T-cell (primary cell): ENCODE data around the gene UBL4B. TPM values are rescaled to one million over a fixed set of nuclear protein-coding genes. Genes with fewer than 3 reads are reported as not detected.
"Not testable (repeated sequence)": the region's sequence is repeated elsewhere in the genome, so short reads cannot be mapped to it uniquely, and the experiment has no call there.

Experiments used
- ATAC-seq, 4 experiments: fragments of 200-7000 bp in 3 of 4; fragments of 150-1000 bp in 1 of 4; cut with Tn5 transposase; replicated peaks in 1 of 4; 1 replicate in 3 of 4; 2 replicates in 1 of 4; pipeline ENCODE4 v1.10.0; 2021; ENCODE audit warnings: moderate library complexity in 3 of 4, mild to moderate bottlenecking in 2 of 4, moderate number of reproducible peaks in 1 of 4
- CTCF ChIA-PET, 2 donors: fragments of 300-600 bp; sonication (Branson Sonifier 250); formaldehyde crosslinking; loops; one replicate each; lab custom pipeline; 2022; ENCODE audit warnings: antibody characterized with exemption in 2 of 2; lab: Charles Lee
- POLR2A ChIA-PET, 2 donors: fragments of 300-600 bp; sonication (Branson Sonifier 250); formaldehyde crosslinking; loops; one replicate each; lab custom pipeline; 2022; ENCODE audit warnings: antibody characterized with exemption in 2 of 2; lab: Charles Lee
- DNase-seq, 35 experiments: peaks; one replicate each; pipeline versions ENCODE4 v3.0.0 to v3.0.0-alpha.2; 2013 to 2023
- H3K27ac ChIP-seq: one replicate; pipeline ENCODE4 v1.5.1; 2013; ENCODE audit warnings: low read length
- H3K27me3 ChIP-seq, 2 experiments: replicated peaks in 1 of 2; 1 replicate in 1 of 2; 2 replicates in 1 of 2; pipeline versions ENCODE4 v1.6.1 to v1.7.0; 2013; ENCODE audit warnings: low read length in 1 of 2, mixed read lengths in 1 of 2; ENCODE audit not compliant: control insufficient read depth in 2 of 2, insufficient read depth in 2 of 2; ENCODE audit errors: extremely low read depth in 1 of 2
- H3K36me3 ChIP-seq, 2 donors: 1 replicate in 1 of 2; 2 replicates in 1 of 2; pipeline versions ENCODE4 v1.6.1 to v1.7.0; 2013; ENCODE audit warnings: low read length in 1 of 2; ENCODE audit not compliant: control insufficient read depth in 2 of 2, insufficient read depth in 1 of 2; ENCODE audit errors: extremely low read depth in 1 of 2
- H3K4me1 ChIP-seq, 2 experiments: 1 replicate in 1 of 2; 2 replicates in 1 of 2; pipeline versions ENCODE4 v1.6.1 to v1.7.0; 2013; ENCODE audit warnings: low read length in 2 of 2, mixed read lengths in 1 of 2; ENCODE audit not compliant: insufficient read depth in 2 of 2, control insufficient read depth in 1 of 2; ENCODE audit errors: extremely low read depth in 1 of 2
- H3K4me3 ChIP-seq, 2 donors: 1 replicate in 1 of 2; 2 replicates in 1 of 2; pipeline versions ENCODE4 v1.5.1 to v1.7.0; 2013; ENCODE audit warnings: mild to moderate bottlenecking in 2 of 2, low read length in 1 of 2, moderate library complexity in 1 of 2; ENCODE audit not compliant: control insufficient read depth in 1 of 2; ENCODE audit errors: extremely low read depth in 1 of 2
- H3K9me3 ChIP-seq: 2 replicates; pipeline ENCODE4 v1.7.0; 2013
- H3K27ac Mint-ChIP-seq, 2 donors: one replicate each; pipeline ENCODE4 v1.8.0; 2020 to 2021; ENCODE audit warnings: mild to moderate bottlenecking in 2 of 2, mixed read lengths in 2 of 2
- H3K27me3 Mint-ChIP-seq, 2 donors: one replicate each; pipeline ENCODE4 v1.8.0; 2021 to 2022; ENCODE audit warnings: mixed read lengths in 2 of 2
- H3K36me3 Mint-ChIP-seq: one replicate; pipeline ENCODE4 v1.8.0; 2021; ENCODE audit warnings: mixed read lengths
- H3K4me1 Mint-ChIP-seq, 3 donors: one replicate each; pipeline ENCODE4 v1.8.0; 2020 to 2022; ENCODE audit warnings: mixed read lengths in 3 of 3, mild to moderate bottlenecking in 1 of 3
- H3K4me3 Mint-ChIP-seq, 3 donors: one replicate each; pipeline ENCODE4 v1.8.0; 2020 to 2022; ENCODE audit warnings: mild to moderate bottlenecking in 3 of 3, mixed read lengths in 3 of 3, moderate library complexity in 3 of 3
- H3K9me3 Mint-ChIP-seq, 3 donors: one replicate each; pipeline ENCODE4 v1.8.0; 2020 to 2022; ENCODE audit warnings: mixed read lengths in 3 of 3
- WGBS: methylation state at CpG from one replicate; pipeline ENCODE4 v1.1.5; 2013; ENCODE audit warnings: missing lambda C conversion rate; ENCODE audit not compliant: insufficient coverage; 5-methylcytosine and 5-hydroxymethylcytosine counted together
- total RNA-seq, 35 experiments: library from RNA in 6 of 35; stranded (reverse) in 6 of 35; fragments of 120-200 nt in 1 of 35; gene quantifications; one replicate each; pipeline versions ENCODE4 v1.2.1 to v1.2.4 and lab custom pipeline; 2013 to 2026

Gene UBL4B
- total RNA-seq, 5 donors from 2014 or later (not counting 1 experiment from before 2014, with no cell fraction given): not detected

DNA sequence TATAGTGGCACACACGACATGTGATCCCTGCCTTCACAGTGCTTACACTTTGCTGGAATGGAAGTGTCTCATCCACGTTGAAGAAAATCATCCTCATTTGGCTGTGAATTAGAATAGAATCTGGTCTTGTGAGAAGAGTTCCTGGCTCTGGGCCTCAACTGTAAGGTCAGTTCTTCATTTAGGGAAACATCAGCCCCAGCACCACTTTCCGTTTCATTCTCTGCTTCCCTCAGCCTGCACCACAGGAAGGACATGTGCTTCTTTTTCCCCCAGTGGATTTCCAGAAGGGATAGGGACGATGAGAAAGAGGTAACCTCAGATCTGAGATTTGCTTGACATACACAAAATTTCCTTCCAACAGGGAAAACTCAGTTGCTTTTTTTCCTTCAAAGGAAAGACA is 38.1 kb upstream of the UBL4B start:
- Mint-ChIP-seq H3K36me3 (no peaks in the 10 kb centered on the region), H3K27me3 (peaks cover 52 to 62% of the 10 kb centered on the region in 2 donors), H3K4me1 (peaks cover 5 to 12% (median 10%) of the 10 kb centered on the region in 3 donors), H3K9me3 (no peaks in the 10 kb centered on the region), H3K4me3 (no peak overlapping the region), H3K27ac (no peak overlapping the region)
- ChIA-PET POLR2A (no interaction called here), CTCF (no interaction called here)
- no peak overlapping the region for H3K27ac ChIP-seq
- ATAC-seq (no peak), DNase-seq (no peak)
- 64% methylated on average over 2 of the region's 4 CpGs for WGBS
- H3K4me3 ChIP-seq: no peak overlapping the region
- peaks cover 0 to 12% of the 10 kb centered on the region in 2 experiments for H3K4me1 ChIP-seq
- H3K9me3 ChIP-seq: no peaks in the 10 kb centered on the region
- H3K27me3 ChIP-seq: peaks cover 11 to 54% of the 10 kb centered on the region in 2 experiments
- no peaks in the 10 kb centered on the region for H3K36me3 ChIP-seq

DNA sequence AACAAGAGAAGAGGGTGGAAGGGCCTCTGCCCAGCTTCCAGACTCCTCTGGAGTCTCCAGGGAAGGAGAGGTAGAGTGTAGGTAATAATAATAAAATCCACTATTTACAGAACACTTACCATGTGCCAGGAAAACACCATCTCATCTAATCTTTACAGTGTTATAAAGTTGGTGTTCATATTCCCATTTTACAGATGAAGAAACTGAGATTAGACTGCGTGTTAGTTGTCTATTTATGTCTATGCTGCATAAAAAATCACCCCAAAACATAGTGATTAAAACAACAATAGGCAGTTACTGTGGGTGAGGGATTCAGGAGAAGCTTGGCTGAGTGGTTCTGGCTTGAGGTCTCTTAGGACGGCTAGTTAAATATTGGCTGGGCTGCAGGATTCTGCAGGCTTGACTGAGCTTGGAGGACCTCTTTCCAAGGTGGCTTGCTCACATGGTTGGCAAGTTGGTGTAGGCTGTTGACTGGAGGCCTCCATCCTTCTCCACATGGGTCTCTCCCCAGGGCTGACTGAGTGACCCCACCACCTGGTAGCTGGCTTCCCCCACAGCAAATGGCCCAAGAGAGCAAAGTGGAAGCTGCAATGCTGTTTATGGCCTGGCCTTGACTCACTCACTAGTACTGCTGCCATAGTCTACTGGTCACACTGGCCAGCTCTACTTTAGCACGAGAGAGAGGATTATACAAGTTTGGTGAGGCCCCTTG is 35.3 kb upstream of the UBL4B start:
- 100% methylated on average over 1 of the region's 3 CpGs for WGBS
- no peaks in the 10 kb centered on the region for H3K9me3 ChIP-seq

DNA sequence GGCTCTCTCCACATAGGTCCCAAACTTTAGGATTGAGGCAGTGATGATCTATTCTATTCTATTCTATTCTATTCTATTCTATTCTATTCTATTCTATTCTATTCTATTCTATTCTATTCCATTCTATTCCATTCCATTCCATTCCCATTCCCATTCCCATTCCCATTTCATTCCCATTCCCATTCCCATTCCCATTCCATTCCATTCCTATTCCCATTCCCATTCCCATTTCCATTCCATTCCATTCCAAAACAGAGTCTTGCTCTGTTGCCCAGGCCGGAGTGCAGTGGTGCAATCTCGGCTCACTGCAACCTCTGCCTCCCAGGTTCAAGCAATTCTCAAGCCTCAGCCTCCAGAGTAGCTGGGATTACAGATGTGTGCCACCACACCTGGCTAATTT is 32.2 kb upstream of the UBL4B start:
- Mint-ChIP-seq H3K4me1 (peaks cover 14 to 16% (median 14%) of the 10 kb centered on the region in 3 donors), H3K27me3 (peaks cover 62 to 70% of the 10 kb centered on the region in 2 donors)
- POLR2A ChIA-PET, DNase-seq, H3K9me3 ChIP-seq, ATAC-seq, H3K4me3 ChIP-seq, H3K9me3 Mint-ChIP-seq, H3K36me3 Mint-ChIP-seq, H3K27ac Mint-ChIP-seq, CTCF ChIA-PET, H3K27ac ChIP-seq, H3K4me3 Mint-ChIP-seq, H3K36me3 ChIP-seq: not testable (repeated sequence)
- peaks cover 2 to 18% of the 10 kb centered on the region in 2 experiments for H3K4me1 ChIP-seq
- 100% methylated on average over 1 of the region's 2 CpGs for WGBS
- H3K27me3 ChIP-seq: peaks cover 10 to 72% of the 10 kb centered on the region in 2 experiments

More for the DNA sequence above, 35.3 kb upstream of the UBL4B start:
- ChIA-PET POLR2A (no interaction called here), CTCF (interaction anchor here in 1 of 2 donors (1.6 kb wide), 1 partner anchor 12 kb away, joined by 6 read pairs; no protein-coding TSS in a partner anchor)
- no peaks in the 10 kb centered on the region for H3K9me3 Mint-ChIP-seq
- no peaks in the 10 kb centered on the region for H3K36me3 Mint-ChIP-seq
- no peaks in the 10 kb centered on the region for H3K4me1 Mint-ChIP-seq
- ATAC-seq (no peak), DNase-seq (no peak)
- Histone ChIP-seq H3K4me3 (no peak overlapping the region), H3K27me3 (peaks cover 6 to 51% of the 10 kb centered on the region in 2 experiments), H3K4me1 (no peaks in the 10 kb centered on the region), H3K27ac (no peak overlapping the region), H3K36me3 (no peaks in the 10 kb centered on the region)
- H3K27ac Mint-ChIP-seq: no peak overlapping the region
- no peak overlapping the region for H3K4me3 Mint-ChIP-seq
- H3K27me3 Mint-ChIP-seq: peaks cover 63% of the 10 kb centered on the region in 2 donors

DNA sequence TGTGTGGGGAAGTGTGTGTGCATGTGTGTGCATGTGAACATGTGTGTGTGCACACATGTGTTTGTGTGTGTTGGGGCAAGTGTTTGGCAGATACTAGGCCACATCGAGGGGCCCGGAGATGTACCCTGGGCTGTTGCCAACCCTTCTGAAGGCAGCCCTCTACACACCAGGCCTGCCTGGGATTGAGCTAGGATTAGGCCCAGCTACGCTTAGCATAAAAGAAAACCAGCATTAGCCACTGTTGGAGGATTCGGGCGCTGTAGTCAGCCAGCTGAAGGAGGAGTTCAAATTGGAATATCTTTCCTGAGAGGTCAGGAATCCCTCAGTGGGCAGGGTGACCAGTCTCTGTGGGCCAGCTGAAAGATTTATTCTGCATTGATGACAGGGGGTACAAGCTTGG is 31.2 kb upstream of the UBL4B start:
- H3K9me3 ChIP-seq: no peaks in the 10 kb centered on the region
- peaks cover 12 to 75% of the 10 kb centered on the region in 2 experiments for H3K27me3 ChIP-seq
- no peaks in the 10 kb centered on the region for H3K36me3 Mint-ChIP-seq
- ATAC-seq (no peak), DNase-seq (no peak)
- no peaks in the 10 kb centered on the region for H3K36me3 ChIP-seq
- H3K27ac Mint-ChIP-seq: no peak overlapping the region
- H3K27me3 Mint-ChIP-seq: peaks cover 67 to 73% of the 10 kb centered on the region in 2 donors
- H3K9me3 Mint-ChIP-seq: no peaks in the 10 kb centered on the region
- no peak overlapping the region for H3K4me3 Mint-ChIP-seq
- no peak overlapping the region for H3K4me3 ChIP-seq
- H3K4me1 ChIP-seq: peaks cover 2 to 18% of the 10 kb centered on the region in 2 experiments
- no peak overlapping the region for H3K27ac ChIP-seq
- ChIA-PET CTCF (interaction anchor here (0.6 to 2.2 kb wide), 4 partner anchors 10 to 671 kb away, joined by 3 to 8 read pairs (median 5); no protein-coding TSS in a partner anchor), POLR2A (no interaction called here)
- peaks cover 14 to 16% (median 14%) of the 10 kb centered on the region in 3 donors for H3K4me1 Mint-ChIP-seq
- WGBS: 90% methylated on average over 2 of the region's 5 CpGs

DNA sequence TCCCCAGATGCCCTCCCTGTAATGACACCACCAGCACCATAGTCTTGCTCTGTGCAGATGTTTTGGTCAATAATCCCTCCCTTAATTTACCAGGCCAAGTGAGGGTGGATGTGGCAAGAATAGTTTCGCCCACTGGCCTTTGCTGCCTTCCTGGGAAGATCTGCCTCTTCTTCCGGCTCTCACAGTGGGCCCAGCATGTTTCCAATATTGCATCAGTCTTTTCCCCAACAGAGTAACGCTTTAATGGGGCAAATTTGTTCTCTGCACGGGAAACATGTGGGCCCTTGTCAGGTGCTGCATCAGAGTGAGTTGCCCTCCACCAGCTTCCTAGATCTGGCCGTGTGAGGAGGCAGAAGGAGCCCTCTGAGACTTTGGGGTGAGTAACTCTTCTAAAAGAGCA is 29.8 kb upstream of the UBL4B start:
- H3K27ac ChIP-seq: no peak overlapping the region
- H3K4me3 ChIP-seq: no peak overlapping the region
- H3K4me1 ChIP-seq: peaks cover 2 to 18% of the 10 kb centered on the region in 2 experiments
- peak overlapping the region in 1 of 2 donors; percentile 15 for H3K27ac Mint-ChIP-seq
- H3K36me3 Mint-ChIP-seq: no peaks in the 10 kb centered on the region
- H3K27me3 ChIP-seq: peaks cover 18 to 71% of the 10 kb centered on the region in 2 experiments
- peaks cover 70 to 77% of the 10 kb centered on the region in 2 donors for H3K27me3 Mint-ChIP-seq
- ChIA-PET POLR2A (no interaction called here), CTCF (interaction anchor here (1.0 to 2.2 kb wide), 4 partner anchors 9 to 24 kb away, joined by 3 to 7 read pairs (median 4); no protein-coding TSS in a partner anchor)
- H3K4me3 Mint-ChIP-seq: peak overlapping the region in 2 of 3 donors; percentile 35 to 89
- no peaks in the 10 kb centered on the region for H3K9me3 Mint-ChIP-seq
- H3K4me1 Mint-ChIP-seq: peaks cover 14 to 16% (median 14%) of the 10 kb centered on the region in 3 donors
- H3K9me3 ChIP-seq: no peaks in the 10 kb centered on the region
- no peak for ATAC-seq
- WGBS: 97% methylated on average over 3 of the region's 5 CpGs
- no peaks in the 10 kb centered on the region for H3K36me3 ChIP-seq
- DNase-seq: no peak

DNA sequence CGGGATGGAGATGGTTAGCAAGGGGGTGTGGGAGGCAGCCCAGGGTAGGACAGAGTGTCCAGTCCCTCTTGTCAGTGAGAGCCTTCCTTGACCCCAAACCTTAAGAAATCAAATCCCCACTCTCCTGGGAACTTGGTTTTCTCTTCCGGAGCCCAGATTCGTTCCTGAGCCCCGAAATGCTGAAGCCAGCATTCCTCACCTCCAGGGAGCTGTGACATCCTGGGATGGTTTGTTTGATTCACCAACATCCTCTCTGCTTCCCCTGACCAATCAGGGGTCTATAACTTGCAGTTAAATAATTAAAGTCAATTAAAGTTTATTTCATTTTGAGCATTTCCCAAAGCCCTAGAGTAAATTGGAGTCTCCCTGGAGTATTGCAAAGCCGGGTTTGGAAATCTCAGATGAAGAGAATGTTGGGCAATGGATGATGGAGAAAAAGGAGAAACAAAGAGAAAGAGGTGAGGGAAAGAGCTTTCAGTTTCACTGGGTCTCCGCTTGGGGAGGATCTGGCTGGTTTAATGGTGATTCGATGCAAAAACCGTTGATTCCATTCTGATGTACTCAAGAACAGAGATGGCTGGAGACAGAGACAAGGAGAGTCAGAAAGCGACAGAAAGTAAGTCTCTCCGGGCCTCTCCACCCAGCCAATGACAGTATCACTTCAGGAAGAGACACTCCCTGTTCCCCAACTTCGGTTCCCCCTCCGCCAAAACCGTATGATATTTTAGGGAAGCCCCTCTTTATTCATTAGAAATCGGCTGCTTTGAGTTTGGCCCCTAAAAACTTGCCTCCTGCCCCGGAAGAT is 29.0 kb upstream of the UBL4B start:
- peaks cover 16% of the 10 kb centered on the region in 3 donors for H3K4me1 Mint-ChIP-seq
- ATAC-seq: peak in 3 of 4 experiments; percentile 9 to 31 (median 29)
- peak in 1 of 35 experiments; percentile 18 for DNase-seq
- peaks cover 76 to 78% of the 10 kb centered on the region in 2 donors for H3K27me3 Mint-ChIP-seq
- ChIA-PET CTCF (interaction anchor here in 1 of 2 donors (2.2 kb wide), 1 partner anchor 12 kb away, joined by 4 read pairs; no protein-coding TSS in a partner anchor), POLR2A (no interaction called here)
- H3K4me1 ChIP-seq: peaks cover 2 to 18% of the 10 kb centered on the region in 2 experiments
- H3K36me3 Mint-ChIP-seq: no peaks in the 10 kb centered on the region
- peak overlapping the region; percentile 52 to 74 for H3K4me3 ChIP-seq
- WGBS: 17% methylated on average over 5 of the region's 15 CpGs
- no peaks in the 10 kb centered on the region for H3K9me3 ChIP-seq
- H3K27ac Mint-ChIP-seq: no peak overlapping the region
- H3K9me3 Mint-ChIP-seq: no peaks in the 10 kb centered on the region
- H3K27me3 ChIP-seq: peaks cover 18 to 72% of the 10 kb centered on the region in 2 experiments
- no peak overlapping the region for H3K27ac ChIP-seq
- H3K4me3 Mint-ChIP-seq: peak overlapping the region; percentile 78 to 89 (median 82)
- H3K36me3 ChIP-seq: no peaks in the 10 kb centered on the region
